ENCODE results near the gene INPP5D. TPM values are rescaled to one million over a fixed set of nuclear protein-coding genes. Genes with fewer than 3 reads are reported as not detected.
A peak's percentile ranks its signal among the peaks of the same experiment; 100 is the strongest.
"Not testable (repeated sequence)": the region's sequence is repeated elsewhere in the genome, so short reads cannot be mapped to it uniquely, and the experiment has no call there.

The INPP5D gene
- total and polyA plus RNA-seq, 3 donors from 2014 or later: 5.7 to 12.7 (median 11.2) TPM

DNA sequence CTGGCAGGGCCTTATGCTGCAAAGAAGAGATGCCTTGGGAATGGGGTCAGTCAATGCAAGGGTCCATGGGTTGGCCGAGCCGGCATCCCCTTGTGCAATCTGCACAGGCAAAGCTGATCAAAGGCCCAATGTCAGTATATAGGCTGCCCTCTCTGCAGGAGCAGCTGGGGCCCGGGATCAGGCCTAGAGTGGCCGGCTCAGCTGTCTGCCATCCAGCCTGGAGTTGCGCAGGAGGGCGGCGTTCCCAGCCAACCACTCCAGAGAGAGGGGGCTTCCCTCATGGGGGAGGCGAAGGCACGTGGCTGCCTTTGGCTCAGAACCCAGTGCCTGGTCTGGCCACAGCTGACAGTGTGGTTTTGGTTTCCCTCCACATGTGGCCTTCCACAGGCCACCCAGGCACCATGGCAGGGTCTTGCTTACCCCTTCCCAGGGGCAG is 3.9 kb downstream of the INPP5D start:
- no peak overlapping the region for H3K27ac ChIP-seq
- 87% methylated on average over 9 of the region's 9 CpGs; no CpG with 5 or more reads in 1 of the 2 donors for WGBS, 2 donors

DNA sequence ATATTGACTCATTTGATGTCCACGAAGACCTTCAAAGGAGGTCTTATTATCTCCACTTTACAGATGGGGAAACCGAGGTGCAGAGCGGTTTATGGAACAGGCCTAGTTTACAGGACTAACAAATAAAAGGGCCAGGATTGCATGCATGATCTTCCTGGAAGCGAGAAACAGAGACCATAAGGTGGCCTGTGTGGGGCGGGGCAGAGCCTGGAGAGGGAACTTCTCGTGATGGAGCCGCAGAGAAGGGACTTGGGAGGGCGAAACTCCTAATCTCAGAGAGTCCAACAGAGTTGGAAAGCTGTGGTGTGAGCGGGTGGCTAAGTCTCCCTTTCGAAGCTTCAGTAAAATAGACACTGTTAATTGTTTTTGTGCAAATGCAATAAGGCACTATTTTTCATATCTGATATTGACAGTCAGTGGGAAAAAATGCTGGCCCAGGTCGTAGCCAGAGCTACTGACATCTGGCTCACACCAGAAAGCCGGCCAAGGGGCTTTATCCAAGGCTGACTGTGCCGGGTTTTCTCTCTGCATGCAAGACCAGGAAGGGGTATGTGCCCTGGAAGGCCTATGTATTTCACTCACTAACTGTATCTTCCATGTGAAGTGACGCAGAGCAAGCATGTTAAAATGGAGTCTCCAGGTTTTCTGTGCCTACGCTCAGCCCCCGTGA is 4.5 kb downstream of the INPP5D start:
- intact Hi-C loops (cut with DNase I; ENCODE audit: low total_unique reads): no loop called here
- Histone ChIP-seq H3K4me1 (peaks cover 11% of the 10 kb centered on the region), H3K4me3 (no peak overlapping the region), H3K27ac (no peak overlapping the region), H3K27me3 (no peaks in the 10 kb centered on the region), H3K36me3 (ENCODE audit: low read depth, missing control alignments) (no peaks in the 10 kb centered on the region), H3K9me3 (no peaks in the 10 kb centered on the region)
- 82 to 93% methylated on average over 15 to 16 of the region's 16 CpGs for WGBS, 2 donors
- TF ChIP-seq, protein P1, sequence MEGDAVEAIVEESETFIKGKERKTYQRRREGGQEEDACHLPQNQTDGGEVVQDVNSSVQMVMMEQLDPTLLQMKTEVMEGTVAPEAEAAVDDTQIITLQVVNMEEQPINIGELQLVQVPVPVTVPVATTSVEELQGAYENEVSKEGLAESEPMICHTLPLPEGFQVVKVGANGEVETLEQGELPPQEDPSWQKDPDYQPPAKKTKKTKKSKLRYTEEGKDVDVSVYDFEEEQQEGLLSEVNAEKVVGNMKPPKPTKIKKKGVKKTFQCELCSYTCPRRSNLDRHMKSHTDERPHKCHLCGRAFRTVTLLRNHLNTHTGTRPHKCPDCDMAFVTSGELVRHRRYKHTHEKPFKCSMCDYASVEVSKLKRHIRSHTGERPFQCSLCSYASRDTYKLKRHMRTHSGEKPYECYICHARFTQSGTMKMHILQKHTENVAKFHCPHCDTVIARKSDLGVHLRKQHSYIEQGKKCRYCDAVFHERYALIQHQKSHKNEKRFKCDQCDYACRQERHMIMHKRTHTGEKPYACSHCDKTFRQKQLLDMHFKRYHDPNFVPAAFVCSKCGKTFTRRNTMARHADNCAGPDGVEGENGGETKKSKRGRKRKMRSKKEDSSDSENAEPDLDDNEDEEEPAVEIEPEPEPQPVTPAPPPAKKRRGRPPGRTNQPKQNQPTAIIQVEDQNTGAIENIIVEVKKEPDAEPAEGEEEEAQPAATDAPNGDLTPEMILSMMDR (IDR thresholded peaks at IDR 0.05): no peak
- TF ChIP-seq POLR2A (IDR thresholded peaks at IDR 0.05): no peak
- DNase-seq: peak; percentile 7

More for the DNA sequence above, 3.9 kb downstream of the INPP5D start:
- intact Hi-C loops (cut with DNase I; ENCODE audit: low total_unique reads): no loop called here
- Histone ChIP-seq H3K4me1 (peaks cover 11% of the 10 kb centered on the region), H3K4me3 (no peak overlapping the region), H3K36me3 (ENCODE audit: low read depth, missing control alignments) (no peaks in the 10 kb centered on the region), H3K9me3 (no peaks in the 10 kb centered on the region), H3K27me3 (no peaks in the 10 kb centered on the region)
- DNase-seq: peak; percentile 6
- TF ChIP-seq, protein P1 (IDR thresholded peaks at IDR 0.05): no peak
- no peak for TF ChIP-seq POLR2A (IDR thresholded peaks at IDR 0.05)

DNA sequence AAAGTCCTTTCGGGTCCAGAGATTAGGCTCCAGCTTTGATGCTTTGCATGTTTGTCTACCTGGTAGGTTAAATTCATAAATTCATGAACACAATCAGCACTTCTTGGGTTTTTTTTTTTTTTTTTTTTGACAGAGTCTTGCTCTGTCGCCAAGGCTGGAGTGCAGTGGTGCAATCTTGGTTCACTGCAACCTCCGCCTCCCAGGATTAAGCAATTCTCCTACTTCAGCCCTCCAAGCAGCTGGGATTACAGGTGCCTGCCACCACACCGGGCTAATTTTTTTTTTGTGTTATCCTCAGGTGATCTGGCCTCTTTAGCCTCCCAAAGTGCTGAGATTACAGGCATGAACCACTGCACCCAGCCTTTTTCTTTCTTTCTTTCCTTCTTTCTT is 5.1 kb downstream of the INPP5D start:
- DNase-seq; H3K9me3 ChIP-seq; intact Hi-C loops (cut with DNase I; ENCODE audit: low total_unique reads); H3K27me3 ChIP-seq; H3K27ac ChIP-seq; H3K36me3 ChIP-seq (ENCODE audit: low read depth, missing control alignments); H3K4me3 ChIP-seq: not testable (repeated sequence)
- 83 to 90% methylated on average over 4 of the region's 4 CpGs for WGBS, 2 donors
- H3K4me1 ChIP-seq: peaks cover 11% of the 10 kb centered on the region

DNA sequence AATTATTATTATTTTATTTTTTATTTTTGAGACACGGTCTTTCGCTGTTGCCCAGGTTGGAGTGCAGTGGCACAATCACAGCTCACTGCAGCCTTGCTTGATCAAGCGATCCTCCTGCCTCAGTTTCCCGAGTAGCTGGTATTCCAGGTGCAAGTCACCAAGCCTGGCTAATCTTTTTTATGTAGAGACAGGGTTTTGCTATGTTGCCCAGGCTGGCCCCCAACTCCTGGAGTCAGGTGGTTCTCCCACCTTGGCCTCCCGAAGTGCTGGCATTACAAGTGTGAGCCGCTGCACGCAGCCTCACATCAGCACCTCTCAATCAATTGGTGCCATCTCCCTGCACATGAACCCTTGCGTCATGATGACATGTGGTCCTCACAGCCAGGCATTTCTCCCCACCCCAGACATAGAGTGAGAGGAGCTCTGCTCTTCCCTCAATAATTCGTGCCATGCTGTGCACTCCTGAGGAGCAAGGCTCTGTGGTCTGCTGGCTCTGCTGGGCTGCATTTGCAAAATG is 5.9 kb downstream of the INPP5D start:
- Histone ChIP-seq H3K27ac (no peak overlapping the region), H3K4me3 (no peak overlapping the region), H3K27me3 (no peaks in the 10 kb centered on the region), H3K36me3 (ENCODE audit: low read depth, missing control alignments) (no peaks in the 10 kb centered on the region), H3K9me3 (no peaks in the 10 kb centered on the region), H3K4me1 (peaks cover 10% of the 10 kb centered on the region)
- intact Hi-C loops (cut with DNase I; ENCODE audit: low total_unique reads): no loop called here
- no peak for TF ChIP-seq POLR2A (IDR thresholded peaks at IDR 0.05)
- TF ChIP-seq, protein P1 (IDR thresholded peaks at IDR 0.05): no peak
- DNase-seq: peak; percentile 5
- 94 to 95% methylated on average over 9 of the region's 9 CpGs for WGBS, 2 donors

DNA sequence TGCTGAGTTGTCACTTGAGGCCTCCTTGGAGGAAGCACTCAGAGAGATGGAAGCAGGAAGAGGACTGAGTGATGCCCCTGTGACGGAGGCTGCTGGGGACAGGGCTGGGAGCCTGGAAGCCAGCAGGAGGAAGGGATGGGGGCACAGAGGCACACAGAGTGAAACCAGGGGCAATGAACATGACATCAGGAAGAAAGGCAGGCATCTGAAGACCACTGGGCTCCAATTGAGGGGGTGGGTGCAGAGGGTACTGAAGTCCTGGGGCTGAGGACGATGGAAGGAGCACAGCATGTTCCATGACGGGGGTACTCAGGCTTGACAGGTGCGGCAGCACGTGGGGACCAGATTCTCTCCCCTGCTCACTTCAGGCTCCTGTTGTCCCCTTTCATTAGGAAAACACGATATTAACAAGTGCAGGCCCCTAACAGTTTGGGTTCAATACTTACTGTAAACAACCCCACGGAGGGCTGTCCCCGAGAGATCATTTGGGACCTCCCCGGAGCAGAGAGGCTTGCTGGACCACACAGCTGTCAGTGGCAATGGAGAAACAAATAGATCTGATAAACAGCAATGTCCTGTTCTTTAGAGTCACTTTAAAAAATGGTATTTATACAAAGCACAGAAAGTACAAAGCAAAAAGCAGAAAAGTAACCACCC is 8.7 kb downstream of the INPP5D start:
- Histone ChIP-seq H3K9me3 (no peaks in the 10 kb centered on the region), H3K27ac (no peak overlapping the region), H3K4me3 (no peak overlapping the region), H3K36me3 (ENCODE audit: low read depth, missing control alignments) (no peaks in the 10 kb centered on the region), H3K4me1 (no peaks in the 10 kb centered on the region), H3K27me3 (no peaks in the 10 kb centered on the region)
- 64 to 75% methylated on average over 9 of the region's 9 CpGs for WGBS, 2 donors
- intact Hi-C loops (cut with DNase I; ENCODE audit: low total_unique reads): no loop called here
- no peak for TF ChIP-seq POLR2A (IDR thresholded peaks at IDR 0.05)
- TF ChIP-seq, protein P1 (IDR thresholded peaks at IDR 0.05): no peak
- DNase-seq: no peak

All from testis (tissue), 3 donors.